PC-9 (cell line): ENCODE measurements around the gene FOXA3. TPM values are rescaled to one million over a fixed set of nuclear protein-coding genes. Genes with fewer than 3 reads are reported as not detected.

Source experiments
- BruUV-seq: library from RNA; stranded (reverse); fragments of 400-500 nt; replicated peaks from 2 replicates; lab custom pipeline; 2021; lab: Mats Ljungman, UMichigan
- CTCF ChIA-PET: fragments of 300-600 bp; sonication (Branson Sonifier 250); formaldehyde crosslinking; loops from one replicate; lab custom pipeline; 2022; ENCODE audit warnings: antibody characterized with exemption; lab: Charles Lee
- POLR2A ChIA-PET: fragments of 300-600 bp; sonication (Branson Sonifier 250); formaldehyde crosslinking; loops from one replicate; lab custom pipeline; 2022; ENCODE audit warnings: antibody characterized with exemption; ENCODE audit not compliant: unreplicated experiment; lab: Charles Lee
- DNase-seq, 2 experiments: peaks; one replicate each; pipeline versions ENCODE4 v3.0.0 to v3.0.0-alpha.2; 2015 to 2022; ENCODE audit warnings: mixed read lengths in 1 of 2
- H2AFZ ChIP-seq: fragments of 200-600 bp; sonication (generic); 2 replicates; pipeline ENCODE4 v1.8.1; 2017; ENCODE audit warnings: antibody characterized with exemption
- H3F3A ChIP-seq: fragments of 200-600 bp; sonication (generic); 2 replicates; pipeline ENCODE4 v1.8.1; 2017; ENCODE audit warnings: antibody characterized with exemption, mild to moderate bottlenecking, low read depth; ENCODE audit not compliant: insufficient read depth
- H3K27ac ChIP-seq: fragments of 200-600 bp; sonication (generic); 2 replicates; pipeline ENCODE4 v1.6.1; 2016; ENCODE audit warnings: mixed run types
- H3K27me3 ChIP-seq: fragments of 200-600 bp; sonication (generic); 2 replicates; pipeline ENCODE4 v1.6.1; 2016; ENCODE audit warnings: low read depth, mixed run types; ENCODE audit not compliant: insufficient read depth
- H3K36me3 ChIP-seq: fragments of 200-600 bp; sonication (generic); 2 replicates; pipeline ENCODE4 v1.6.1; 2016; ENCODE audit warnings: low read depth, mixed run types
- H3K4me1 ChIP-seq: fragments of 200-600 bp; sonication (generic); replicated peaks from 2 replicates; pipeline ENCODE4 v1.6.1; 2016; ENCODE audit warnings: mixed run types; ENCODE audit not compliant: insufficient read depth
- H3K4me2 ChIP-seq: fragments of 200-600 bp; sonication (generic); 2 replicates; pipeline ENCODE4 v1.6.1; 2017; ENCODE audit warnings: mixed run types
- H3K4me3 ChIP-seq: fragments of 200-600 bp; sonication (generic); 2 replicates; pipeline ENCODE4 v1.6.1; 2016; ENCODE audit warnings: mixed run types
- H3K79me2 ChIP-seq: fragments of 200-600 bp; sonication (generic); 2 replicates; pipeline ENCODE4 v1.6.1; 2017; ENCODE audit warnings: low read depth, mixed run types
- H3K9me2 ChIP-seq: fragments of 200-600 bp; sonication (generic); 2 replicates; pipeline ENCODE4 v1.8.1; 2017; ENCODE audit warnings: mild to moderate bottlenecking; ENCODE audit not compliant: insufficient read depth
- H3K9me3 ChIP-seq: fragments of 200-600 bp; sonication (generic); 2 replicates; pipeline ENCODE4 v1.8.1; 2016; ENCODE audit warnings: low read depth; ENCODE audit not compliant: insufficient read depth
- H4K20me1 ChIP-seq: fragments of 200-600 bp; sonication (generic); 2 replicates; pipeline ENCODE4 v1.8.1; 2017; ENCODE audit not compliant: insufficient read depth
- EZH2 ChIP-seq: fragments of 200-600 bp; sonication (generic); IDR thresholded peaks from 2 replicates; pipeline ENCODE4 v1.8.0; 2017; ENCODE audit warnings: antibody characterized with exemption, low read depth
- intact Hi-C: fragments of 100-400 bp; cut with micrococcal nuclease; formaldehyde crosslinking; loops from one replicate; pipeline ENCODE4 v1.10.0; 2022; ENCODE audit not compliant: unreplicated experiment
- total RNA-seq: library from RNA; stranded (reverse); gene quantifications from 2 replicates; pipeline ENCODE4 v1.2.3, GENCODE V29; 2021
- TF ChIP-seq, protein P1 (sequence below): fragments of 200-600 bp; sonication (generic); conservative IDR thresholded peaks from 2 replicates; pipeline ENCODE4 v1.6.1; 2017; ENCODE audit warnings: mixed run types, antibody characterized with exemption, mild to moderate bottlenecking, moderate library complexity

The FOXA3 gene
- total RNA-seq, 1 experiment from 2014 or later, result not detected

DNA sequence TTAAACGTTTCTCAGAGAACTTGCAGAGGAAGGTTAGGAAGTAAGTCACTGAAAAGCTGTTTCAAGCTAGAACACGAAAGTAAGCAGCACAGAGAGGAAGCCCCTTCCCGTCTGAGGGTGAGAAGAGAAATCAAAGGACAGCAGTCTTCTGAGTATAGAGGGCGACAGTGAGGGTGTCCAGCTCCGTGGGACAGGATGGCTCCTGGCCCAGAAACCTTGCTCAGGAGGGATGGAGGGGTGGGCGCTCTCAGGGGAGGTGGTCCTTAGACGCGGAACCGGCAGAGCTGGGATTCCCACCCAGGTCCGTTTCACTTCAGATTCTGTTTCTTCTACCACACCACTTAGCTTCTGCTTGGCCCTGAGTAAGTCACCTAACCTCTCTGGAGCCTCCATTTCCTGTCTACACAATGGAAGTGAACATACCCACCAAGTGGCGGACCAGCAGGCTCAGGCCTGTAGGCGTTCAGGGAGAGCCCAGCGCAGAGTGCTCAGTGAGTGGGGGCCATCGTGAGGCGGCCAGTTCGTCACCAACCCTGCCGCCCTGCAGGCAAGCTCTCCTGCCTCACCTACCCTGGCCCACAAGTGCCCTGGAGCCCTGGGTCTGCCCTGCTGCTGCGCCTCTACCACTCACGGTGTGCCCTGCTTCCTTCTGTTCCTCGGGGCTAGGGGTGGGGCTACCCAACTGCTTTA is 43.6 kb upstream of the FOXA3 start:
- POLR2A ChIA-PET, result no interaction called here
- Histone ChIP-seq H3K4me1 (no peaks in the 10 kb centered on the region), H4K20me1 (peaks cover 4% of the 10 kb centered on the region; the same call in 1 of the 2 replicates), H3K36me3 (no peaks in the 10 kb centered on the region), H3K4me3 (no peak overlapping the region), H3K4me2 (no peak overlapping the region), H3K9me2 (no peaks in the 10 kb centered on the region), H3K27ac (no peak overlapping the region), H3F3A (peaks cover 14% of the 10 kb centered on the region; the same call in 1 of the 2 replicates), H3K79me2 (no peaks in the 10 kb centered on the region), H3K27me3 (no peaks in the 10 kb centered on the region), H3K9me3 (no peaks in the 10 kb centered on the region), H2AFZ (no peak overlapping the region)
- BruUV-seq, result no TSS peak
- TF ChIP-seq EZH2, result no peak
- TF ChIP-seq, protein P1, sequence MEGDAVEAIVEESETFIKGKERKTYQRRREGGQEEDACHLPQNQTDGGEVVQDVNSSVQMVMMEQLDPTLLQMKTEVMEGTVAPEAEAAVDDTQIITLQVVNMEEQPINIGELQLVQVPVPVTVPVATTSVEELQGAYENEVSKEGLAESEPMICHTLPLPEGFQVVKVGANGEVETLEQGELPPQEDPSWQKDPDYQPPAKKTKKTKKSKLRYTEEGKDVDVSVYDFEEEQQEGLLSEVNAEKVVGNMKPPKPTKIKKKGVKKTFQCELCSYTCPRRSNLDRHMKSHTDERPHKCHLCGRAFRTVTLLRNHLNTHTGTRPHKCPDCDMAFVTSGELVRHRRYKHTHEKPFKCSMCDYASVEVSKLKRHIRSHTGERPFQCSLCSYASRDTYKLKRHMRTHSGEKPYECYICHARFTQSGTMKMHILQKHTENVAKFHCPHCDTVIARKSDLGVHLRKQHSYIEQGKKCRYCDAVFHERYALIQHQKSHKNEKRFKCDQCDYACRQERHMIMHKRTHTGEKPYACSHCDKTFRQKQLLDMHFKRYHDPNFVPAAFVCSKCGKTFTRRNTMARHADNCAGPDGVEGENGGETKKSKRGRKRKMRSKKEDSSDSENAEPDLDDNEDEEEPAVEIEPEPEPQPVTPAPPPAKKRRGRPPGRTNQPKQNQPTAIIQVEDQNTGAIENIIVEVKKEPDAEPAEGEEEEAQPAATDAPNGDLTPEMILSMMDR, result no peak
- DNase-seq, result peak in 1 of 2 experiments; percentile 33
- CTCF ChIA-PET, result no interaction called here
- intact Hi-C loops, result no loop called here

DNA sequence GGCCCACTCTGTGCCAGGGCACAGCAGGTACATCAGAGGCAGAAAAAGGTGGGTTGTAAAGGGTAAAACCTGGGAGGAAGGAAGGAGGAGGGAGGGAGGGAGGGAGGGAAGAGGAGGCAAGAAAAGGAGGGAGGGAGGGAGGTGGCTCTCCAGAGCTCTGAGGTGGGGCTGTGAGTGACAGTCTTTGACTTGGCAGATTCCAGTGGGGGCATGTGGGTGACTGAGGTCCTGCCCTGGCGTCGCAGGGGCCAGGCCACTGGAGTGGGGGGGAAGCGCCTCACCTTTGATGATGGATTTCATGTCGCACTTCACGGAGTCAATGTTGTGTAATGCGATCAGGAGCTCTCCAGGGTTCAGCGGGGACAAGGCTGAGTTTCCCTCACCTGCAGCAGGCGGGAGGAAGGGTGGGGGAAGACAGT is 43.0 kb upstream of the FOXA3 start:
- no peak overlapping the region for H3K27ac ChIP-seq
- H4K20me1 ChIP-seq, result peaks cover 4% of the 10 kb centered on the region; the same call in 1 of the 2 replicates
- no peaks in the 10 kb centered on the region for H3K9me3 ChIP-seq
- H3K79me2 ChIP-seq, result no peaks in the 10 kb centered on the region
- no peak overlapping the region for H2AFZ ChIP-seq
- no peak for TF ChIP-seq EZH2
- TF ChIP-seq, protein P1, result no peak
- no peaks in the 10 kb centered on the region for H3K9me2 ChIP-seq
- H3K4me1 ChIP-seq, result no peaks in the 10 kb centered on the region
- H3K4me3 ChIP-seq, result no peak overlapping the region
- no peaks in the 10 kb centered on the region for H3K27me3 ChIP-seq
- ChIA-PET POLR2A (no interaction called here), CTCF (no interaction called here)
- H3K4me2 ChIP-seq, result no peak overlapping the region
- DNase-seq, result peak in 1 of 2 experiments; percentile 31
- H3K36me3 ChIP-seq, result no peaks in the 10 kb centered on the region
- H3F3A ChIP-seq, result peaks cover 14% of the 10 kb centered on the region; the same call in 1 of the 2 replicates
- intact Hi-C loops, result no loop called here
- no TSS peak for BruUV-seq

DNA sequence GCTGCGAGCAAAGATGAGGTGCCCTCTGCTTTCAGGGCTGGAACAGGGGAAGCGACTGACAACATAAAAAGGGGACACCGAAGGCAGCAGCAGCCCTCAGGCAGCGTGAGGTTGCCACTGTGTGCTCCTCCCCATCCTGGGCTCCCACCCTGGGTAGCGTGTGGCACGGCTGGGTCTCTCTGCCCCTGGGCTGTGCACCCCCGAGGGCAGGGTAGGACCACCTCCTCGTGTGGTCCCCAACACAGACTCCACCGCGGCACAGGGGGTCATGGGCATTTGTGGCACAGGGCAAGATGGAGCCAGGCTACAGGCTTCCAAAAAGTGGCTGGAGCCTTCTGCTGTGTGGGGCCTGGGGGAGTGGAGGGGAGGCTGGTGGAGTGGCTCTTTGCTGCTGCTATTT is 42.6 kb upstream of the FOXA3 start:
- Histone ChIP-seq H2AFZ (no peak overlapping the region), H3K9me2 (no peaks in the 10 kb centered on the region), H3K36me3 (no peaks in the 10 kb centered on the region), H4K20me1 (peaks cover 4% of the 10 kb centered on the region; the same call in 1 of the 2 replicates), H3K9me3 (no peaks in the 10 kb centered on the region), H3K4me3 (no peak overlapping the region), H3K27ac (no peak overlapping the region), H3K4me1 (no peaks in the 10 kb centered on the region), H3K79me2 (no peaks in the 10 kb centered on the region), H3K27me3 (no peaks in the 10 kb centered on the region), H3F3A (peaks cover 14% of the 10 kb centered on the region; the same call in 1 of the 2 replicates), H3K4me2 (no peak overlapping the region)
- no peak for TF ChIP-seq EZH2
- TF ChIP-seq, protein P1, result no peak
- peak in 1 of 2 experiments; percentile 9 for DNase-seq
- intact Hi-C loops, result no loop called here
- POLR2A ChIA-PET, result no interaction called here
- BruUV-seq, result no TSS peak
- CTCF ChIA-PET, result no interaction called here
